ENCODE data around the gene NINJ2.

The NINJ2 gene

DNA sequence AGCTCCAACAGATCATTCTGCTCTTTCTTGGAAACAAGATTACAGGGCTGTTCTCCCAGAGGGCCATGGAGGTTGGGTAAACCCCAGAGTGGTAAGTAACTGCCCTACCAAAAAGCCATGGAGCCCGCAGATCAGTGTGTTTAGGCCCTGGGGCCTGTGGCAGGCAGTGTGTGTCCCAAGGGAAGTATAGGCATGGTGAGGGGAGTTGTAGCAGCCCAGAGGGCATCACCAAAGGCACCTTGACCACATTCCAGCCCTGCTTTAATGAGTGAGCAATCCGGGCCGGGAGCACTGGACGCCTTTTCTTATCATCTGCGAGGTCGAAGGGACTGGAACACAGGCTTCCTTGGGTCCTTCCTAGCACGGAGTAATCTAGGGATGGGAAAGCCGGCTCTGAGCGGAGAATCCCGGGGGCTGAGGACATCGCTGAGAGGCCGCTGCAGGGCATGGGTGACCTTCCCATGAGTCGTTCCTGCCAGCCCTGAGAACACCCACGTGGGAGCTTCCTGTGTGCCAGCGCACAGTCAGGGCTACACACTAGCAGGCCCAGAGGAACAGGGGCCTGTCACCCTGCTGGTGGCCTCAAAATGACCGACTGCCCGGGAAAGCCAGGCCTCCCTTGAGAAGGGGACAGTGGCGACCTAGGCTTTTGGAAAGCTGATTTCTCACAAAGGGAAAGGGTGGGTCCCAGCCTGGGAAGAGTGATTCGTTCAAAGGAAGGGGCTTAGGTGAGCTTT, 91.3 kb downstream of the NINJ2 start:
- no peak for DNase-seq (ENCODE audit: extremely low read depth in 1 of 2, low read depth in 1 of 2)

DNA sequence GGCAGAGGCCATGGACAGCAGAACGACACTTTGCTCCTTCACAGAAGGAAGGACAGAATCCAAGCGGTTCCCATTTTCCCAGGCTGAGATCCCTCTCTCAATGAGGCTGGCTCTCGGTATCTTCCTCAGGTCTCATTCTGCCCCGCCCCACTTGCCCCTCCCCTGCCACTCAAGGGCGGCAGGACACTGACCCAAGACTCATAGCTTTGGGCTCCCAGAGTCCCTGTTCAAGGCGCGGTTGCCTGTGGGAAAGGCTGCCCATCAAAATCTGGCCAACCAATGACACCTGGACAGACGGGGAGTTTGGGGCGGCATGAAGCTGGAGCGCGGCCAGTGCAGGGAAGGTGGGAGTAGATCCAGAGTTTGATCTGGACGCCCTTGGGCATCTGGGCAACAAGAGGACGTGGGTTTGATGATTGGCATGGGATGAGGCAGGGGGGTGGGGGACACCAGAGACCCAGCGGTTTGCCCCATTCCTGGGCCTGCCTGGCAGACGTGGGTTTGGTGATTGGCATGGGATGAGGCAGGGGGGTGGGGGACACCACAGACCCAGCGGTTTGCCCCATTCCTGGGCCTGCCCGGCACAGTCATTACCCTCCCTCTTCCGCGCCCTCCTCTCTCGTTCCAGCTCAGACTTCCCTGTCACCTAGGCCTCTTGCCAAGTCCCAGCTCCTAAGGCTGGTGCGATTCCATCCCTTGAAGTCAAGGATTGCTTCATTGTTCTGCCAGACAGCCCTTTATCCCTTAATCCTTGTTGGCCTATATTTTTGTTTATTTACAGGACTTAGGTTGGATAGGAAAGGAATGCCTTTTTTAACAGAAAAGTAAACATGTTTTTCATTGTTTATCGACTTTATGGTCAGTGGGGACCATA, 92.1 kb downstream of the NINJ2 start:
- no peak for DNase-seq (ENCODE audit: extremely low read depth in 1 of 2, low read depth in 1 of 2)

DNA sequence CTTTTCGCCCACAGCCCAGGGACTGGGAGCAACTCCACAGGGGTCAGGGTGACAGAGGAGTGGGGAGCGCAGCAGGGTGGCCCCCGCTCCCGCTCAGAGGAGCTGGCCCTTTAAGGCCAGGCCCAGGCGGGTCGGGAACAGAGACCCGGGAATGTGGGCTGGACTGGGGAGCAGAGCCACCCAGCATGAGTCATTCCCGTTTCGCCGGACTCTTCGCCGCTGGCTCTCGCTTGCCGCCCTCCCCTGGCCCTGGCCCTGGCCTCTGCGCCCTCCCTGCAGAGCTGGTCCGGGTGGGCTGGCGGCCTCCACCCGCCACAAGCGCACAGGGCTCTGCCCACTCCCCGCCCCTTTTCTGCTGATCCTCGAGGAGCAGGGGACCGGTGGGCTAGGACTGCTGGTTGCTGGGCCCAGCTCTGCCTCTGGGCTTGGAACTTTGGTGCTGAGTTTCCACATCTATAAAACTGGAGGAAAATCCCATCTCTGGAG, 92.8 kb downstream of the NINJ2 start:
- DNase-seq (ENCODE audit: extremely low read depth in 1 of 2, low read depth in 1 of 2): no peak

DNA sequence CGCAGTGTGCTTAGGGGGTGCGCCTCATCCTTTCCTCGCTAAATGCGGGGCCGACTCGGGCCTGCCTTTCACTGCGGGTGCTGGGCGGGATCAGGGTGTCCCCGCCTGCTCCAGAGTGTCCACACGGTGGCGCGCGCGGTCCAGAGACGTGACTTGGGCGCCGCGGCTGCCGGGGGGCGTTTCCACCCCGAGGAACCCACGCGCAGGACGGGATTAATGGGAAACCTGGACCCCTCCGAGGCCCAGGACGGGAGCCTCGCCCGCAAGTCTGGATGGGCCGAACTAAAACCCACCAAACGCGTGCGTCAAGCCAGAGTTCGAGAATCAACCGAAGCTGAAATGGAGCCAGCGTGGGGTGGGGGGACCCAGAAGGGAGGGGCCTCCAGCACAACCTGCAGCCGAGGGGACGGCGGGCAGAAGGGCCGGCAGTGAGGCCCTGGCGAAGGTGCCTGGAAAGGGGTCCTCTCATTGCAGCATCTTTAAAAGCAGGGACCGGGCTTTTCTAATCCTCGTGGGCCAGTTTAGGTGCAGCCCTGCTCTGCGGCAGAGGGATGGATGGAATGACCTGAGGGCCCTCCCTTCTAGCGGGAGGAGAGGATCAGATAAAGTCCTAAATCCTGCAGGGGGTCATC, 93.3 kb downstream of the NINJ2 start:
- DNase-seq (ENCODE audit: extremely low read depth in 1 of 2, low read depth in 1 of 2): peak; percentile 68 to 87

DNA sequence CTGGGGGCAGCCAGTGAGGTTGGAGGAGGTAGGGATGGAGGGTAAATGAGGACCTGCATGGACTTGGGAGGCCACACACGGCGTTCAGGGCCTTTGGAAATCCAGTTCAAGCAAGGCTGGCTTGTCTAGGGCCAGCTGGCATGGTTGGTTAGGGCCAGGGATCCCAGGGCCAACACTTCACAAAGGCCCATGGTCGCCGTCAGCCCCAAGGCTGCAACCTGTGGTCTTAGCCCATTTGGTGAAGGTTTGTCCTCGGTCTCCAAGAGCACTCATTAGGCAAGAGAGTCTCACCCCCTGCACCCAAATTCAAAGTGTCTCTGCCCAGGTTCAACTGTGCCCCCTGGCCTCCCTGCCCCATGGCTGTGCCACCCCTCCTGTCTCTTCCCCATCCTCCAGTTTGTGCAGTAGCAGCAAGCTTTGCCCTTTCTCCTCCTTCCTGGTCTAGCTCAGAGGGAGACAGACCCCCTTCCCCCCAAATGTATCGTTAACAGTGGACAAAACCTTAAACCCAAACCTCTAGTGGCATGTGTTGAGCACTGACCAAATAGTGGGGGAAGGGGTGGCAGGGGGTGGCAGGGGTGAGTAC, 94.1 kb downstream of the NINJ2 start:
- DNase-seq (ENCODE audit: extremely low read depth in 1 of 2, low read depth in 1 of 2): no peak

DNA sequence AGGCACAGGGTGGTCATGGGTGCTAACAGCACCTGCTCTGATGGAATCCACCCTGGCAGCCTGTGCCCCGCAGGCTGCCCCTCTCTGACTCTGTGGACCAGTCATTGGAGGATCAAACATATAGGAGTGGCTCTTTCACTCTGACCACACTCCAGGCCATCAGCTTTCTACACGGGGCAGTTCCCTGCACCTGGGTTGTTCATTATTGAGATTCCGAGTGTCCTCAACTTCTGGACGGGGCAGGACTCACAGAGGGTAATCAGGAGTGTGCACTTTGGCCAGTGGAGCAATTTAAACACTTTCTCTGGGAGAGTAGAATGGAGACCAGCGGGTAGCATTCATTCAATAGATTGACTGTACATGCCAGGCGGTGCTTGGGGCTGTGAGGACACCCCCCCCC, 94.8 kb downstream of the NINJ2 start:
- no peak for DNase-seq (ENCODE audit: extremely low read depth in 1 of 2, low read depth in 1 of 2)

DNA sequence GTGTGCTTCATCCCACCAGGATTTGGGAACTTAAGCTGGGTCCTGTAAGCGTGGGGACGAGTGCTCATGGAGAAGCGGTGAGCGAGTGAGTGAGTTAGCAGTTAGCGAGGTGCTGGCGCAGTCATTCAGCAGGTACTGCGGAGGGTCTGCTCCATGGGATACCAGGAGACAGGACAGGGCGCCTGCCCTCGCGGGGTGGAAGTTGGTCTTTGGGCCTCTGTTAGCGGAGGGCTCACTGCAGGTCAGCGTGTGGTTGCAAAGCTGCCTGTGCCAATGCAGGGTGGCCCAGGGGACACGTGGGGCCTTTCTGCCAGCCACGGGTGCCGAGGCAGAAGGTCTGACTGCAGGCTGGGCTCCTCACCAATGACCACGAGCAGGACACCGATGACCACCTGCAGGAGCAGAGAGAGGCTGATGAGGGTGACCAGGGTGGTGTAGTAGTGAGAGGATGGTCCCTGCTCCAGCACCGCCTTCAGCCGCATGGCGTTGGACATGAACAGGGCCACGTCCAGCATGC, 97.6 kb downstream of the NINJ2 start:
- no peak for DNase-seq (ENCODE audit: extremely low read depth in 1 of 2, low read depth in 1 of 2)

DNA sequence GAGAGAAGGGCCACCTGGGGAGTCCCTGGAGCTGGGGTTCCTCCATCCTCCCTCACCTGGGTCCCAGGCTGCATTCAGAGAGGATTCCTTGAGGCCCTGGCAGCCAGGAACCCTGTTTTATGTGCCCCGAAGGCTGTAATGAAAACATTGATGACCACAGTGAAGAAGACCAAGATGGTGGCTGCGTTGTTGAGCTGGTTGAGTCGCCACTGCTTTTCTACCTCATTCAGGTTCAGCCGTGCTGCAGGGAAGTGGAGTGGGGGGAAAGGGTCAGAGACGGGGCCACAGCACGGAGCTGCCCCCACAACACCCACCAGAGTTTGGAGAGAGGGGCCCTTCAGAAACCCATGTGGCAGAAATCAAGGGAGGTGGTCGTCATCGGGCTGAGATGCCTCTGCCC, 98.1 kb downstream of the NINJ2 start:
- DNase-seq (ENCODE audit: extremely low read depth in 1 of 2, low read depth in 1 of 2): no peak

DNA sequence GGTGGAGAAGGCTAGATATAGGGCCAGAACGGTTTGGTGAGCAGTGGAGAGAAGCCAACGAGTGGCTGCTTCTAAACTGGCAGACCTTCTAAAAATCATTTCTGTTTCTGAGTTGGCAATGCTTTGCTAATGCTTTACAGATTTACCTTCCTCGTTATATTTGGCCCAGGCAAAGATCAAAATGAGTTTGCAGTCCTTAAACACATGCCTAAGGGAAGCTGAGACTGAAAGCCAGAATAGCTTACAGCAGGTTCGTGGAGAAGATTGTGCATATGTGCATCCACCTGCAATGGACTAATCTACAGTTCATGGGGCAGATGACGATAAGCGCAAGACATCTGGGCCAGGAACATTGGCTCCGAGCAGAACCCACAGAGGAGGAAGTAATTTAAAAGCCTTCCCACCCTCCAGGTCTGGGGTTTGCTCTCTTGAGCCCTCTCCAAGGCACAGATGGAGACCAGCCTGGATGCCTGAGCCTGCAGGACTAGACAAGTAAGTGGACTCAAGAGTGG, 99.4 kb downstream of the NINJ2 start:
- DNase-seq (ENCODE audit: extremely low read depth in 1 of 2, low read depth in 1 of 2): no peak

DNA sequence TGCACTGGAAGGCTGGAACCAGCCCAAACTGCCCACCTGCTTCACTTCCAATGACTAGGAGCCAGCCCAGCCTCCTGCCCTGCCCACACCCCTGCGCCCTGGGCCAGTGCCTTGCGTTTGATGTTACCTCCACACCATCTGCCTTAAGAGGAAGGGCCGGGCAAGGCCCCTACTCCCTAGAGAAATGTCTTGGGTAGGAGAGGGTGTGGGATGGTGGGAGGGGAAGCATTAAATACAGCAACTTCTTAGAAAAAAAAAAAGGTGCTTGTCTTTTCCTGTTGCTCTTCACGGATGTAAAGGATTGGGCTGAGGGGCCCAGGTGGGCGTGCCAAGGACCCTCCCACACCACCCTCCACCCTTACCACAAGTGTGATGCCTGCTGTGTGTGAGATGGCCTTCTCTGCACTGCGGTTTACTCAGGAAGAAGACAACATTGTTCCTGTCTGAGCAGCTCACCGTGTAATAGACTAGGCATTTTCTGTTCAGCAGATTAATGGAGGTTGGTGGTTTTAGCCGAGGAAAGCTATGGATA, 99.9 kb downstream of the NINJ2 start:
- no peak for DNase-seq (ENCODE audit: extremely low read depth in 1 of 2, low read depth in 1 of 2)

DNA sequence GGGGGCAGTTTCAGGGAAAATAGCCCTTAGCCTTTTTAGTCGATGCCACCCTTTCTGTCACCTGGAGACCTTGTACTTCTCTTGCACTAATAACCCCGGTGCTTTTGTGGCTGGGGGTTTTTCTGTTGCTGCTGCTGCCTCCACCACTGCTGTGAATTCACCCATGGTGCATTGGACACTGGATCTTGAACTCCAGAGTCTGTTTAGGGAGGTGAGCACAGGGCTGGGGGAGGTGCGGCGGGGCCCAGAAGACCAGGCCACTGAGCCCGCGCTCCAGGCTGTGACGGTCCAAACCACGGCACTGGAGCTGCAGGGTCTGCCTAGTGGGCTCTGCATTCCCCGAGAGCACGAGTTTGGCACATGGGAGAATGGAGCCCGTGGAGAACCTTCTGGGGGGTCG, 100.6 kb downstream of the NINJ2 start:
- DNase-seq (ENCODE audit: extremely low read depth in 1 of 2, low read depth in 1 of 2): no peak

DNA sequence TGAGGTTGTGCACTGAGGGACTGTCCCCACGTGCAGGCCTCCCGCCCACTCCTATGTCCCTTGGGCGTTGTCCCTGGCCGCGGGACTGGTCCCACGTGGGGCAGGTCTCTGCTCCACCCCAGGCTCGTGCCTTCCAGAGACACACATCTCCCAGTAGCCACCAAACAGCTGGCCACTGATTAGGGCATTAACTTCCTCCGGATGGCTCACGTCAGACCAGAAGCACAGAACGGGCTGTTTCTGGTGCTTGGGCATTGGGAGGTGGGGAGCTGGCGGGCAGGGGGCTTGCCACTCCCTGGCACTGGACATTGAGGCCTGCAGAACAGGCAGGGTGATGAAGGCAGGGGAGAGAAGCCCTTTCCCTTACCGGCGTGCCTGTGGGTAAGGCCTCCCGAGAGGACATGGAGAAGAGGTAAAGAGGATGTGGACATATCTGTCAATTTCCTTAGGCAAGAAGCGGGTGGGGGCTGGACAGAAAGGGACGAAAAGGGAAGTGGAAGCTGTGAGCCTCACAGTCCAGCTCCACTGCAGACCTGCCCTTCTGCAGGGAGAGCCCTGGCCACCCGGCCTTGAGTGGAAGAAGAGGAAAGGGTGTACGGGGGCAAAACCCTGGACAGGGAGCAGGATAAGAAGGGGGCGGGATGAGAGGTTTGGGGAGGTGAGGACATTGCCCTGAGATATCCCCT, 101.2 kb downstream of the NINJ2 start:
- DNase-seq (ENCODE audit: extremely low read depth in 1 of 2, low read depth in 1 of 2): no peak

DNA sequence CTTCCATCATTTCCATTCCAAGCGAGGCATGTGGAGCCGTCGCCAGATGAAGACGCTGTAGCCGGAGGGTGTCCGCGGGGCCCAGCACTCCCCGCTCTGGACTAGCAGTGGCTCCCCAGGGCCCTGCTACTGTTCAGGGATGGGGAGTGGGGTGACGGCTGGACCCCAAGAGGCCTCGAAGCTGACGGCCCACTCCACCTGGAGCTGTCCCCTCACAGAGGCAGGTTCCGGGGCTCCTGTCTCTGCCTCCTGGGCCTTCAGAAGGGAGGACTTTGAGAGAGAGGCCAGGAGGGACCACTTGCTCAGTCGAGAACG, 101.9 kb downstream of the NINJ2 start:
- DNase-seq (ENCODE audit: extremely low read depth in 1 of 2, low read depth in 1 of 2): no peak

DNA sequence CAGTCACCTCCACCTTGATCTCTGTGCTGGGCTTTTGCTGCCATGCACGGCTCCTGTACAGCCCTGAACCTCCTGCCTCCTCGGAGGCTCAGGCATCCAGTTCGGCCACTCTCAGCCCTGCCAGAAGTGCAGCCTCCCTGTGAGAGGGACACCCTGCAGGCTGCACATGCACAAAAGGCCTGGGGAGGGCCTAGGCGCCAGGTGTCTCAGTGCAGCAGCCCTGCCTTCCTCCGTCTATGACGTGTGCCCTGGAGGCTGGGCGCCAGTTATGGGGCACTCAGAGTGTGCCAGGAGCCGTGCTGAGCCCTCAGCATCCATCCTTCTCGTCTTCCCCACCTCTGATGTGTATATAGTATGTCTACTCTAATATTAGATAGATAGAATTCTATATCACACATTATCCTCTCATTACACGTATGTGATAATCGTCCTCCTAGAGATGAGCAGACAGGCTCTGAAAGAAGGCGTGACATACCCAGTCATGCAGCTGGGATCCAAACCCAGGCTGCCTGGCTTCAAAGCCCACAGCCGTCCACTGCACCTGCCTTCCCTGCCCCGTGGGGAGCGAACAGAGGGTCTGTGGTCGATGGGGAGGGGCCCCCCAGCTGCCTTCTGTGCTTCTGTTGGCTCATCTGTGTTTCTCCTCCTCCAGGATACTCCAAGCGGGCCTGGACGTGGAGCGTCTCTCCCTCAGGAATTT, 102.4 kb downstream of the NINJ2 start:
- no peak for DNase-seq (ENCODE audit: extremely low read depth in 1 of 2, low read depth in 1 of 2)

DNA sequence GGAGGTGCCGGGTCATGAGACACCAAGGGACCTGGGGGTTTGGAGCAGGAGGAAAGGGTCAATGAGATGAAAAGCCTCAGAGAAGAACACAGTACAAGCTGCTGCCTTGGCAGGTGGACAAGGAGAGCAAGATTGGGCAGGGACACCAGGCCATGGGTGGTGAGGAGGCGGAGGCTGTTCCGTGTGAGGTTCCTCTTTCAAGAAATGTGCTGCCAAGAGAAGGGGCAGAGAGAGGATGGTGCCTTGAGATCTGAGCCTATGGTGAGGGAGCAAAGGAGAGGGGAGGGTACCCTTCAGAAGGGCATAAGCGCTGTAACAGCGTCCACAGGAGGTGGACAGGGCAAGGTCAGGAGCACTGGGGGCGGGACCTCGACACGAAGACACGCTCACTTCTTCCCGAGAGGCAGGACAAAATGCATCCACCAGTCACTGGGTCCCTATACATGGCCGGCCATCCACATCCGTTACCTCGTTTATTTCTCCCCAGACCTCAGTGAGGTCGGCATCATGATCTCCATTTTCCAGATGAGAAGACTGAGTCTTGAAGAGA, 103.3 kb downstream of the NINJ2 start:
- no peak for DNase-seq (ENCODE audit: extremely low read depth in 1 of 2, low read depth in 1 of 2)

DNA sequence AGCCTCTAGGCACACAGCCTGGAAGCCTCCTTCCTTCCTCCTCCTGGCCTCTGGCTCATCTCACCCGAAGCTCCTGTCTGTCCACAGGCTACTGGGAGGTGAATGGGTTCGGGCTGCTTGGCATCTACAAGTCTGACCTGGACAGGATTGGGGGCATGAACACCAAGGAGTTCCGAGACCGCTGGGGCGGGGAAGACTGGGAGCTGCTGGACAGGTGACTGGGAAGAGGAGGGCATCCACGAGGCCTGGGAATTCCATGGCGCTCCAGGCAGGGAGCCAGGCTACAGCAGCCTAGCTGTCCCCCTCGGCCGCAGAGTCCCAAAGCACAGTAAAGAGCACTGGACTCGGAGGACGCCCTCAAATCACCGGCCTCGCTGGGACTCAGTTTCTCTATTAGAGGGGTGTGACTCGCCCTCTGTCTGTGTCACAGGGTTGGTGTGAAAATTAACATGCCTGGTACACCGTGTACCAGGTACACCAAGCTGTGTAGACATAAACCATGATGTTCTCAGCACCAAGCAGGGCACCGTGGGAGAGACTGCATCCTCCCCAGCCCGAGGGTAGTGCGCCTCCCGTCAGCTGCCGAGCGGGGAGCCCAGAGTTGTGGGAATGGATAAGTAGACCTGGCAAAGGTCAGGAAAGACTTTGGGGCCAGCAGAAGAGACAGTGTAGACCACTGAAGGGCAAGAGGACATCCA, 103.9 kb downstream of the NINJ2 start:
- no peak for DNase-seq (ENCODE audit: extremely low read depth in 1 of 2, low read depth in 1 of 2)

DNA sequence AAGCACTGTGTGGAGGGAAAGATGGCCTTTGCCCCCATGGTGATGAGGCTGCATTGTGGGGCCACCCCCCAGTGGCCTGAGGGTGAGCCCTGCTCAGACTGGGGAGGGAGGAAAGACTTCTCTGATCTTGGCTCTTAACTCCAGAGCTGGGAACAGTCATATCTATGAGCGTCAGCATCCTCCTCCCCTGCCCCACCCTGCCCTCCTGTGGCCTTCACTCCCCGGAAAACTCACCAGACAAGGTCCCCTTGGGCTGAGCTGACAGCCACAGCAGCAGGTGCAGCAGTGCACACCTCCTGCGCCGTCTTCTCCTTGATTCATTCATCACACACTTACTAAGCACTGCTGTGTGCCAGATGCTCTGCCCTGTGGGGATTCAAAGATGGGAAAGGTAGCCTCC, 104.7 kb downstream of the NINJ2 start:
- no peak for DNase-seq (ENCODE audit: extremely low read depth in 1 of 2, low read depth in 1 of 2)

DNA sequence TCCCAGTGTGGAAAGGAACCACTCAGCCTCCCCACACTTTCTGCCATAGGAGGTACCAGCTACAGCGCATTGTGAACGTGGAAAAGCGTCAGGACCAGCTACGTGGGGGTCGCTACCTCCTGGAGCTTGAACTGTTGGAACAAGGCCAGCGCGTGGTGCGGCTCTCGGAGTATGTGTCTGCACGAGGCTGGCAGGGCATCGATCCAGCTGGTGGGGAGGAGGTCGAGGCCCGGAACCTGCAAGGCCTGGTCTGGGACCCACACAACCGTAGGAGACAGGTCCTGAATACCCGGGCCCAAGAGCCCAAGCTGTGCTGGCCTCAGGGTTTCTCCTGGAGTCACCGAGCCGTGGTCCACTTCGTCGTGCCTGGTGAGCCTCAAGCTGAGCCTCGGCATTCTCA, 106.7 kb downstream of the NINJ2 start:
- no peak for DNase-seq (ENCODE audit: extremely low read depth in 1 of 2, low read depth in 1 of 2)

DNA sequence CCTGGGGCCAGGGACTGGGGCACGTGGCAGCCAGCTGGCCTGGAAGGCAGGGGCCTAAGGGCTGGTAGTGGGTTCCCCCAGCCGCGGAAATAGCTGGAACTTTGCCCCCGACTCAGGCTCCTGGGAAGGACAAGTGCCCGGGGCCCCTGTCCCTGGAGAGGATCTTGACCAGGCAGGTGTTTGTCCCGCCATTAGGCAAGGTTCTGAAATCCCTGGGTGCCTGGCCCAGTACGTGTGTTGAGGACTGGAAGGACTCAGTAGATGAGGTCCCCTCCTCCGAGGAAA, 109.3 kb downstream of the NINJ2 start:
- DNase-seq (ENCODE audit: extremely low read depth in 1 of 2, low read depth in 1 of 2): no peak

All from activated CD8-positive, alpha-beta memory T cell treated with anti-CD3 and anti-CD28 coated beads for 1 hour (primary cell).